ENCODE measurements around the gene AMN. TPM values are rescaled to one million over a fixed set of nuclear protein-coding genes. Genes with fewer than 3 reads are reported as not detected.
"Not testable (repeated sequence)": the region's sequence is repeated elsewhere in the genome, so short reads cannot be mapped to it uniquely, and the experiment has no call there.

AMN gene
- total and polyA plus RNA-seq, 5 donors, result 0.37 to 0.58 (median 0.48) TPM; not detected in 2

DNA sequence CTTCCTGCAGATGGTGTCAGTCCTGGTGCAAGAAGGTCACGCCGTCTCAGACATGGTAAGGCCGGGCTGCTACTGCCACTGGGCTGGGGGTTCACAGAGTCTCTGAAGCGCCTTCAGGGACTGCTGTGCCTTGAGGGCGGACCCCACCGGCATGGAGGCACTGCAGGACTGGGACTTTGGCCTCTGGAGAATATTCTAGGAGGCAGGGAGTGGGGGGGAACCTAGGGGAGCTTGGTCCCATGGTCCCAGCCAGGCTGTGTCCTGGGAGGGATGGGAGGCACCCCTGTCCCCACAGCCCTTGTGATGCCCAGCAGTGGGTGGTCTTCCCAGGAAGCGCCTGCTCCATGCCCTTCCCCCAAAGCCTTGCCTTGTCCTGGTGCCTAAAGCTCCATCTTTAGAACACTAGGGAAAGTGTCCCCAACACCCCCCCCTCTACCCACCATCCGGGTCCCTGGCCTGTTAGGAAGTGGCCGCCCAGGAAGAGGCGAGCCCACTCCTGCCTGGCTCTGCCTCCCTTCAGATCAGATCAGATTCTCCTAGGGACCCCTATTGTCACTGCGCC lies 1.5 kb downstream of the AMN start:
- H3K4me1 ChIP-seq (ENCODE audit: control insufficient read depth, insufficient read depth, low read length), result peaks cover 3% of the 10 kb centered on the region
- WGBS, result 41% methylated on average over 11 of the region's 11 CpGs
- H3K9me3 ChIP-seq (ENCODE audit: control insufficient read depth, low read length), result no peaks in the 10 kb centered on the region
- intact Hi-C loops (cut with DNase I), result loop anchor here in 1 of 4 donors (10.0 kb wide), 1 partner anchor 149 kb away; the partner anchor contains the start of gene TRAF3
- H3K27me3 ChIP-seq (ENCODE audit: control insufficient read depth, insufficient read depth), result no peaks in the 10 kb centered on the region
- H3K4me3 ChIP-seq (ENCODE audit: low read length), result no peak overlapping the region
- DNase-seq (peak in 1 of 3 donors; percentile 42), ATAC-seq (no peak)
- H3K27ac ChIP-seq (ENCODE audit: low read length), result no peak overlapping the region

GRCh38 chr14:102924632-102925588 lies 2.4 kb downstream of the AMN start:
- Histone ChIP-seq H3K9me3 (ENCODE audit: control insufficient read depth, low read length) (no peaks in the 10 kb centered on the region), H3K4me3 (ENCODE audit: low read length) (no peak overlapping the region), H3K27me3 (ENCODE audit: control insufficient read depth, insufficient read depth) (no peaks in the 10 kb centered on the region), H3K4me1 (ENCODE audit: control insufficient read depth, insufficient read depth, low read length) (peaks cover 6% of the 10 kb centered on the region), H3K27ac (ENCODE audit: low read length) (no peak overlapping the region)
- ATAC-seq, result no peak
- WGBS, result 82% methylated on average over 25 of the region's 25 CpGs
- intact Hi-C loops (cut with DNase I), result loop anchor here in 1 of 4 donors (10.0 kb wide), 1 partner anchor 150 kb away; the partner anchor contains the start of gene TRAF3
- peak in 2 of 3 donors; percentile 35 to 60 for DNase-seq

GRCh38 chr14:102925646-102926045 lies 3.2 kb downstream of the AMN start:
- Histone ChIP-seq H3K9me3 (ENCODE audit: control insufficient read depth, low read length) (no peaks in the 10 kb centered on the region), H3K27me3 (ENCODE audit: control insufficient read depth, insufficient read depth) (no peaks in the 10 kb centered on the region), H3K4me1 (ENCODE audit: control insufficient read depth, insufficient read depth, low read length) (peaks cover 6% of the 10 kb centered on the region), H3K4me3 (ENCODE audit: low read length) (no peak overlapping the region), H3K27ac (ENCODE audit: low read length) (no peak overlapping the region)
- DNase-seq (peak in 2 of 3 donors; percentile 16 to 21), ATAC-seq (no peak)
- 71% methylated on average over 11 of the region's 11 CpGs for WGBS
- intact Hi-C loops (cut with DNase I), result loop anchor here in 1 of 4 donors (10.0 kb wide), 1 partner anchor 151 kb away; the partner anchor contains the start of gene TRAF3

DNA sequence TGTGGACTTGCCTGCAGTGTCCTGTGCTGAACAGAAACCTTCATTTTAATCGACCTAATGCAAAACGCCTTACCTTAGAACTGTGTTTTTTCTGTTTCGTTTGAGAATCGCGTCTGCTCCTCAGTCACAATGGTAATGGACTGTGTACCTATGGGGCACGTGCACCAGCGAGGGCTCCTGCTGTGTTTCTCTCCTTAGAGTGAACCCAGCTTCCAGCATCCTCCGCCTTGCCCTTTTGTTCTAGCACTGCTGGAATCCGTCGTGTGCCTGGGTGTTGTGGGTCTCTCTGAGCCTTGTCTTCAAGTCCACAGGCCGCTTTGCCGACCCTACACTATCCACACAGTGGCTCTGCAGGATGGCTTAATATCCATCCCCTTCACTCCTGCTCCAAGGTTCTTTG lies 3.6 kb downstream of the AMN start:
- ATAC-seq, result no peak
- 65% methylated on average over 12 of the region's 12 CpGs for WGBS
- H3K4me3 ChIP-seq (ENCODE audit: low read length), result no peak overlapping the region
- peaks cover 6% of the 10 kb centered on the region for H3K4me1 ChIP-seq (ENCODE audit: control insufficient read depth, insufficient read depth, low read length)
- H3K9me3 ChIP-seq (ENCODE audit: control insufficient read depth, low read length), result no peaks in the 10 kb centered on the region
- peak in 2 of 3 donors; percentile 7 to 17 for DNase-seq
- intact Hi-C loops (cut with DNase I), result loop anchor here in 1 of 4 donors (10.0 kb wide), 1 partner anchor 151 kb away; the partner anchor contains the start of gene TRAF3
- H3K27ac ChIP-seq (ENCODE audit: low read length), result no peak overlapping the region
- H3K27me3 ChIP-seq (ENCODE audit: control insufficient read depth, insufficient read depth), result no peaks in the 10 kb centered on the region

DNA sequence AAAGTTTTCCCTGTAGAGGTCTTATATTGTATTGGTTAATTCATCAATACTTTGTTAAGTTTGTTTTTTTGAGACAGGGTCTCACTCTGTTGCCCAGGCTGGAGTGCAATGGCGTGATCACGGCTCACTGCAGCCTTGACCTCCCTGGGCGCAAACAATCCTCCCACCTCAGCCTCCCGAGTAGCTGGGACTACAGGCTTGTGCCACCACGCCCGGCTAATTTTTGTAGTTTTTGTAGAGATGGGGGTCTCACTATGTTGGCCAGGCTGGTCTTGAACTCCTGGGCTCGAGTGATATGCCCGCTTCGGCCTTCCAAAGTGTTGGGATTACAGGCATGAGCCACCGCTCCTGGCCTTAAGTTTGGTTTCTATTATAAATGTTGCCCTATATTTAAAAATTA lies 4.4 kb downstream of the AMN start:
- 96% methylated on average over 10 of the region's 10 CpGs for WGBS
- H3K4me3 ChIP-seq (ENCODE audit: low read length); H3K4me1 ChIP-seq (ENCODE audit: control insufficient read depth, insufficient read depth, low read length): not testable (repeated sequence)

GRCh38 chr14:102927346-102927877 lies 4.9 kb downstream of the AMN start:
- no peaks in the 10 kb centered on the region for H3K27me3 ChIP-seq (ENCODE audit: control insufficient read depth, insufficient read depth)
- peak in 2 of 3 donors; percentile 41 to 56 for DNase-seq
- H3K9me3 ChIP-seq (ENCODE audit: control insufficient read depth, low read length), result no peaks in the 10 kb centered on the region
- no peak for ATAC-seq
- 67% methylated on average over 19 of the region's 19 CpGs for WGBS
- intact Hi-C loops (cut with DNase I), result loop anchor here in 1 of 4 donors (10.0 kb wide), 1 partner anchor 153 kb away; the partner anchor contains the start of gene TRAF3
- peaks cover 6% of the 10 kb centered on the region for H3K4me1 ChIP-seq (ENCODE audit: control insufficient read depth, insufficient read depth, low read length)
- H3K4me3 ChIP-seq (ENCODE audit: low read length), result no peak overlapping the region
- no peak overlapping the region for H3K27ac ChIP-seq (ENCODE audit: low read length)

More for the DNA sequence above, 4.4 kb downstream of the AMN start:
- not testable (repeated sequence) for H3K27me3 ChIP-seq (ENCODE audit: control insufficient read depth, insufficient read depth); ATAC-seq; H3K9me3 ChIP-seq (ENCODE audit: control insufficient read depth, low read length); H3K27ac ChIP-seq (ENCODE audit: low read length)
- intact Hi-C loops (cut with DNase I), result loop anchor here in 1 of 4 donors (10.0 kb wide), 1 partner anchor 152 kb away; the partner anchor contains the start of gene TRAF3
- peak in 2 of 3 donors; percentile 2 to 16 for DNase-seq

DNA sequence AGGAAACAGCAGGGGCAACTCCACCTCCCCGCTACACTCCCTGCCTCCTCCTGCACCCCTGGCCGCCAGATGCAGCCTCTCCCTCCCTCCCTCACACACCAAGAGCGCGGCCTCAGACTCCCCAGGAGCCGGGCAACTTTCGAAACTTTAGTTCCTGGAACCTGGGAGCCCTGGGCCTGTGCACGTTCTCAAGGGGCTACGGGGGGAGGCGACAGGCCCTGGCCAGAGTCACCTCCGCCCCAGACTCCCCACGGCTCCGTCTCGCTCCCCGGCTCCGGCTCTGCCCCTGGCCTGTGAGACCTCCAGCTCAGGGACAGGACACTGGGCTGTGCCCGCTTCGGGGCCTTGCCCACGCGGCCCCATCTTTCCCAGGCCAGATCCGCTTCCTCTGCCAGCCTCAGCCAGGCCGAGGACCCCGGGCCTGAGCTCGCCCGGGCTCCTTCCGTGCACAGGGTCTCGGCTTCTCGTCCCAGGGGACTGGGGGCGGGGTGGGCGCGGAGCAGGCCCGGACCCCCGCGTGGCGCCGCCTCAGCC lies 5.5 kb downstream of the AMN start:
- WGBS, result 17% methylated on average over 35 of the region's 35 CpGs

DNA sequence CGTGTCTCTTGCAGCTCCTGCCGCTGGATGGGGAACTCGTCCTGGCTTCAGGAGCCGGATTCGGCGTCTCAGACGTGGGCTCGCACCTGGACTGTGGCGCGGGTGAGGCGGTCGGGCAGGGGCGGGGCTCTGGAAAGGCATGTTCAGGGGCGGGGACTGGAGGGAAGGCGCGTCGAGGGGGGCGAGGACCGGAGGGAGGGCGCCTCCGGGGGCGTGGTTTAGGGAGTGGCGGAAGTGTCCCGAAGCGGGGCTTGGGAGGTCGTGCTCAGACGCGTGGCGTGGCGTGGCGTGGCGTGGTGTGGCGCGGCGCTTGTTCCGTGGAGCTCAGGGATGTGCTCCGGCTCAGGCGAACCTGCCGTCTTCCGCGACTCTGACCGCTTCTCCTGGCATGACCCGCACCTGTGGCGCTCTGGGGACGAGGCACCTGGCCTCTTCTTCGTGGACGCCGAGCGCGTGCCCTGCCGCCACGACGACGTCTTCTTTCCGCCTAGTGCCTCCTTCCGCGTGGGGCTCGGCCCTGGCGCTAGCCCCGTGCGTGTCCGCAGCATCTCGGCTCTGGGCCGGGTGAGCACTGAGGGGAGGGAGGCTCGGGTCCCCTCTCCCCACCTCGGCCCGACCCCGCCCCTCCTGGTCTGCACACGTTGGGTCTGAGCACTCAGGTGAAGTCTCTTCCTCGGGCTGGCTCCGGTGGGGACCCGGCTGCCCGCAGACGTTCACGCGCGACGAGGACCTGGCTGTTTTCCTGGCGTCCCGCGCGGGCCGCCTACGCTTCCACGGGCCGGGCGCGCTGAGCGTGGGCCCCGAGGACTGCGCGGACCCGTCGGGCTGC lies 6.2 kb downstream of the AMN start:
- Histone ChIP-seq H3K4me1 (ENCODE audit: control insufficient read depth, insufficient read depth, low read length) (peaks cover 6% of the 10 kb centered on the region), H3K27ac (ENCODE audit: low read length) (no peak overlapping the region), H3K27me3 (ENCODE audit: control insufficient read depth, insufficient read depth) (no peaks in the 10 kb centered on the region), H3K4me3 (ENCODE audit: low read length) (peak overlapping the region; percentile 41), H3K9me3 (ENCODE audit: control insufficient read depth, low read length) (no peaks in the 10 kb centered on the region)
- intact Hi-C loops (cut with DNase I), result loop anchor here in 1 of 4 donors (10.0 kb wide), 1 partner anchor 154 kb away; the partner anchor contains the start of gene TRAF3
- WGBS, result 2% methylated on average over 94 of the region's 94 CpGs
- DNase-seq, result peak; percentile 68 to 84 (median 81)
- ATAC-seq, result peak; percentile 55 to 70

More for the DNA sequence above, 5.5 kb downstream of the AMN start:
- Histone ChIP-seq H3K4me3 (ENCODE audit: low read length) (peak overlapping the region; percentile 41), H3K27ac (ENCODE audit: low read length) (no peak overlapping the region), H3K27me3 (ENCODE audit: control insufficient read depth, insufficient read depth) (no peaks in the 10 kb centered on the region), H3K9me3 (ENCODE audit: control insufficient read depth, low read length) (no peaks in the 10 kb centered on the region), H3K4me1 (ENCODE audit: control insufficient read depth, insufficient read depth, low read length) (peaks cover 6% of the 10 kb centered on the region)
- intact Hi-C loops (cut with DNase I), result loop anchor here in 1 of 4 donors (10.0 kb wide), 1 partner anchor 153 kb away; the partner anchor contains the start of gene TRAF3
- DNase-seq (peak in 1 of 3 donors; percentile 51), ATAC-seq (peak; percentile 9 to 12)

- H3K27ac ChIP-seq (ENCODE audit: low read length), result no peak overlapping the region
- DNase-seq (peak in 2 of 3 donors; percentile 58 to 62), ATAC-seq (peak; percentile 2 to 5)
- H3K4me1 ChIP-seq (ENCODE audit: control insufficient read depth, insufficient read depth, low read length), result peaks cover 6% of the 10 kb centered on the region
- WGBS, result 3% methylated on average over 94 of the region's 94 CpGs
- H3K9me3 ChIP-seq (ENCODE audit: control insufficient read depth, low read length), result no peaks in the 10 kb centered on the region
- intact Hi-C loops (cut with DNase I), result loop anchor here in 1 of 4 donors (10.0 kb wide), 1 partner anchor 155 kb away; the partner anchor contains the start of gene TRAF3
- H3K4me3 ChIP-seq (ENCODE audit: low read length), result peak overlapping the region; percentile 41
- H3K27me3 ChIP-seq (ENCODE audit: control insufficient read depth, insufficient read depth), result no peaks in the 10 kb centered on the region
Measured at GRCh38 chr14:102929241-102930137, 7.0 kb downstream of the AMN start.

All from right cardiac atrium (tissue), 5 donors.